HT1080 (cell line): ENCODE results near the gene VPS13D. TPM values are rescaled to one million over a fixed set of nuclear protein-coding genes. Genes with fewer than 3 reads are reported as not detected.
"Not testable (repeated sequence)": the region's sequence is repeated elsewhere in the genome, so short reads cannot be mapped to it uniquely, and the experiment has no call there.

Experiments used
- DNase-seq: peaks from one replicate; pipeline ENCODE4 v3.0.0-alpha.2; 2015; ENCODE audit warnings: low read depth
- total RNA-seq: library from RNA; depleted of rRNA; stranded (reverse); fragments of >200 nt; shearing (Covaris generic); gene quantifications from 2 replicates; pipeline ENCODE4 v1.2.3, GENCODE V29; 2014

The VPS13D gene
- total RNA-seq, 1 experiment from 2014 or later: 12.7 TPM

- DNase-seq: no peak
Measured at GRCh38 chr1:12530462-12531178, 300.8 kb downstream of the VPS13D start.

- DNase-seq: no peak
Measured at GRCh38 chr1:12531179-12531499, 301.3 kb downstream of the VPS13D start.

- DNase-seq: no peak
Measured at GRCh38 chr1:12532405-12533315, 302.8 kb downstream of the VPS13D start.

GRCh38 chr1:12536023-12536639 lies 306.3 kb downstream of the VPS13D start:
- no peak for DNase-seq

GRCh38 chr1:12537294-12537693 lies 307.5 kb downstream of the VPS13D start:
- DNase-seq: no peak

GRCh38 chr1:12537906-12538461 lies 308.2 kb downstream of the VPS13D start:
- no peak for DNase-seq

GRCh38 chr1:12538536-12538935 lies 308.7 kb downstream of the VPS13D start:
- not testable (repeated sequence) for DNase-seq

DNA sequence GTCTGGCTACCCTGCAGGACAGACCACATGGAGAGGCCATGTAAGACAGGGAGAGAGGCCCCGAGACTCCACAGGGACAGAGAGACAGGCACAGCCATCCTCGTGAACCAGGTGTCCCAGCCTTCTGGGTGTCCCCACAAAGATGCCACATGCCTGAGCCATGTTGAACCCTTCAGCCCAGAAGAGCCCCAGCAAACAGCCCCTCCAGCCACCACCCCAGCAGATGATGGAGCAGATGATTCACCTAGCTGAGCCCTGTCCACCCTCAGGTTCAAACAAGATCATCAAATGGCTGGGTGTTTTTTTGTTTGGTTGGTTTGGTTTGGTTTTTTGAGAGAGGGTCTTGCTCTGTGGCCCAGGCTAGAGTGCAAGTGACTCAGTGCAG lies 309.5 kb downstream of the VPS13D start:
- no peak for DNase-seq

- peak; percentile 48 for DNase-seq
Measured at GRCh38 chr1:12539705-12540579, 310.1 kb downstream of the VPS13D start.

GRCh38 chr1:12540580-12541273 lies 310.9 kb downstream of the VPS13D start:
- no peak for DNase-seq

DNA sequence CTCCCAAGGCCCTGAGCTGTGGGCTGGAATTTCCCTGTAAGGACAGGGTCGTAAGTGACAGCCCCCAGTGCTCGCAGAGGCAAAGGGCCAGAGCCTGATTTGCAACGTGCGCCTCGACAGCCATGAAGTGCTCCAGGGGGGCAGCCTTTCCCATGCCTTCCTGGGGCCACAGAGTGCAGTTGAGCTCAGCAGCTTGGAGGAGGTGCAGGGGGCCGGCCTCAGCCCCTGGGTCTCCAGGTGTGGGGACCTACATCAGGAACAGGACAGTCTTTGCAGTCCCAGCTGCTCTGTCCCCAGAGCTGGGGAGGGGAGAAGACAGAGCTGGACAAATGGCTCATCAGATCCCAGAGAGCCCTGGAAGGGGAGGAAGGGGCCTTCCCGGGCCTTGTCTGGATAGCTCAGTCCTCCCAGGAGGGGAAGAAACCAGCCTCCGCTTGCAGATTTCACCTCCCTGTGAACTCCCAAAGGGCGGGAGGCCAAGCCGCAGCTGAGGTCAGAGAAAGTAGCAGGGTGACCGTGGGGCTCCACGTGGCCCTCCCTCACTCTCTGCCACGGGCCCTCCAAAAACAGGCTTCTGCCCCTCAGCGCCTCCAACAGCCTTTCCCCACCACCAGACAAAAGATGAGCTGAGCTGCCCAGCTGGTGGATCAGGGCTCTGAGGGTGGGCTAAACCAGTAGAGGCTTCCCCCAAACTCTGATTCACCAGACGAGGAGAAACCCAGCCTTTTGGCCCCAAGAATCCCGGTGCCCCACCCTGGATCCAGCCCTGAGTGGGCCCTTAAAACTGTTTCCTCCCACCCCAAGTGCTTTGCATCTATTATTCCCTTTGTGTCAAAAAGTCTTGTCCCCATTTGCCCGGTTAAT lies 311.7 kb downstream of the VPS13D start:
- DNase-seq: no peak

GRCh38 chr1:12542138-12542465 lies 312.3 kb downstream of the VPS13D start:
- no peak for DNase-seq

- DNase-seq: no peak
Measured at GRCh38 chr1:12542616-12543592, 313.1 kb downstream of the VPS13D start.

GRCh38 chr1:12543740-12544154 lies 313.9 kb downstream of the VPS13D start:
- no peak for DNase-seq

DNA sequence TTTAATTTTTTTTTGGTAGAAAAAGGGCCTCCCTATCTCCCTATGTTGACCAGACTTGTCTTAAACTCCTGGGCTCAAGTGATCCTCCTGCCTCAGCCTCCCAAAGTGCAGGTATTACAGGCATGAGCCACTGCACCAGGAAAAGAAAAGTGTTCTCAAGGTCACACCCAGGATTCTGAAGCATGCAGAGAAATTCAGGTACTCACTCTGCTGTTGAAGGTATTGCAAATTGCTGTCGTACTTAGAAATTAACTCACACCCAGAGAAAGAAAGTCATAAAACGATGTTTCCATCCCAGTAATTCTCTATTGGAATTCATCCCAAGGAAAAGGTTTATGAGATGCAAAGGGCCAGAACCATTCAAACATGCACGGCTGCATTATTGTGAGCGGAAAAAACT lies 314.5 kb downstream of the VPS13D start:
- no peak for DNase-seq

- DNase-seq: no peak
Measured at GRCh38 chr1:12544992-12545391, 315.2 kb downstream of the VPS13D start.

DNA sequence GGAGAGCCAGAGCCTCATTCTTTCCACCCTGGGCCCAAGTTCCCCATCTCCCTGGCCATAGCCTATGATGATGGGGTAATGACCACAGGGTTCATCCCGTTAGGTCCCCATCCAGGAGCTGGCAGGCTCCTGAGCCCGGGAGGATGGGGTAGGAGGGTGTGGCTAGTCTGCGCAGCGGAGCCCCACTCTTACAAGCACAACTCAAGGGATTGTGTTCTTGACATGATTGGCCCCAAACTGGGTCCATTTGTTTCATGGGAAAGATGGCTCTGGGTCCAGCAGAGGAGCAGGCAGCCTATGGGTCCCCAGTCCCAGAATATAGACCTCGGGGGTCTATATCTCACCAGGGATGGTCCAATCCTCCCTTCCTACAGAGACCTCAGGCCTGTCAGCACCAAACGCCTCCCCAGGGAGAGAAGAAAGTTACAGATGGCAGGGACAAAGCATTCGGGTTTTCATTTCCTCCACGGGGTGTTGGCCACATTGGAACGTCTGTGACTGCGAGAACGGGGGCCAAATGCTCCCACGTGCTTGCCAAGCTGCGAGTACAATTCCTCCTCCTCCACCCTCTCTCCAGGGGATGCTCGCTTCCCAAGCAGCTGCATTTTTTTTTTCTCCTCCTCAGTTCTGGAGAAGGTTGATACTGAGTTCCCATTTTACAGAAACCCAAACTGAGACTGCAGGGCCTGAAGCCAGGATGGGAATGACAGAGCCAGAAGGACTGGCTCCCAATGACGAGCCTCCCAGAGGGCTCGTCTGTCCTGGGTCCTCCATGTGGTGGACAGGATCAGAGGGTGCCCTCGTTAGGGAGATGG lies 317.1 kb downstream of the VPS13D start:
- DNase-seq: no peak
